ENCODE measurements around the gene MYCBP2.

Gene MYCBP2

DNA sequence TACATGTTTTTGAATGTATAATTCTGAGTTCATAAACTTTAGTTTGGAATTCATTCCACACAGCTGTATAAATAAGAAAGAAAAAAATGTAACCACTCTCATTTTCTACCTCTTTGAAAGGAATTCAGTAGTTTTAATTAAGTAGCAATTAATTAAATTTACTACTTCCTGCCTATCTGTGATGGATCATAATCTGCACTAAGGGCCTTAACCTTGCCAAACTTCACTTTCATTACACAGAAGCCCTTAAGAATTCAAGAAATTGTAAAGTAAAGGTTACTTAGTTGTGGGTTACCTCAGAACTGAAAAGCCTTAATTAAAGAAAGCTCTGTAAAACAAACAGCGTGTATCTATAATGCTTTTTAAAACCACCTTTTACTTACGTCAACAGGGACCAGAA, 188.1 kb downstream of the MYCBP2 start:
- no peak overlapping the region for H3K9ac ChIP-seq (ENCODE audit: low read depth in 1 of 2, low read length in 2 of 2)
- peaks cover 14 to 46% of the 10 kb centered on the region in 2 donors for H3K36me3 ChIP-seq (ENCODE audit: control insufficient read depth in 1 of 2, insufficient read depth in 2 of 2, low read length in 2 of 2)
- no peaks in the 10 kb centered on the region for H3K4me1 ChIP-seq (ENCODE audit: control insufficient read depth in 1 of 2, insufficient read depth in 2 of 2, low read length in 2 of 2)
- H3K27ac ChIP-seq (ENCODE audit: low read depth, low read length), result no peak overlapping the region
- no peaks in the 10 kb centered on the region for H3K9me3 ChIP-seq (ENCODE audit: control insufficient read depth in 1 of 2, low read length in 2 of 2)
- H3K4me3 ChIP-seq (ENCODE audit: low read depth in 1 of 2, low read length in 2 of 2), result no peak overlapping the region
- H3K27me3 ChIP-seq (ENCODE audit: control insufficient read depth in 1 of 2, insufficient read depth in 2 of 2, low read length in 2 of 2), result no peaks in the 10 kb centered on the region

DNA sequence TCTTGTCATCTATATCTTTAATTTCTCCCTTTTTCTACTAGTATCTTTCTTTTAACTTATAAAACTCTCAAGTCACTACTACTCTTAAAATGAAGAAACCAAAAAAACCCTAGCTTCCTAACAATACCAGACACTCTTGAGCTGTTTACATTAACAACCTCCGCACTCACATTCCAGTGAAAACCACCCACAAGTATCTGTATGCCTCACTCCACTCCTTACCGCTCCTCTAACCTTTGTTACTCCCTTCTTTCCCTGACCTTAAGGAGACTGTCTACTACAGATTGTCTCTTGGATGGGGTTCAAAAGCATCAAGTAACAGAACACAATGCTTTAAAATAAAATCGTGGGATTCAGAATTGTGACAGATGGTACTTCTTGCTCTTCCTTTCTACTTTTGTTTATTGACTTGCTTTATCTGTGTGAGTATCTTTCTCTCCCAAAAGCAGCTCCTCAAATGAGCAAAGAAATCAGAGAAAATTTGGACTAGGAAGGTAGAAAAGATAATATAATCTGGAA, 189.9 kb downstream of the MYCBP2 start:
- Histone ChIP-seq H3K36me3 (ENCODE audit: control insufficient read depth in 1 of 2, insufficient read depth in 2 of 2, low read length in 2 of 2) (peaks cover 14 to 44% of the 10 kb centered on the region in 2 donors), H3K9me3 (ENCODE audit: control insufficient read depth in 1 of 2, low read length in 2 of 2) (no peaks in the 10 kb centered on the region), H3K4me3 (ENCODE audit: low read depth in 1 of 2, low read length in 2 of 2) (no peak overlapping the region), H3K27me3 (ENCODE audit: control insufficient read depth in 1 of 2, insufficient read depth in 2 of 2, low read length in 2 of 2) (no peaks in the 10 kb centered on the region), H3K27ac (ENCODE audit: low read depth, low read length) (no peak overlapping the region), H3K4me1 (ENCODE audit: control insufficient read depth in 1 of 2, insufficient read depth in 2 of 2, low read length in 2 of 2) (no peaks in the 10 kb centered on the region), H3K9ac (ENCODE audit: low read depth in 1 of 2, low read length in 2 of 2) (no peak overlapping the region)

DNA sequence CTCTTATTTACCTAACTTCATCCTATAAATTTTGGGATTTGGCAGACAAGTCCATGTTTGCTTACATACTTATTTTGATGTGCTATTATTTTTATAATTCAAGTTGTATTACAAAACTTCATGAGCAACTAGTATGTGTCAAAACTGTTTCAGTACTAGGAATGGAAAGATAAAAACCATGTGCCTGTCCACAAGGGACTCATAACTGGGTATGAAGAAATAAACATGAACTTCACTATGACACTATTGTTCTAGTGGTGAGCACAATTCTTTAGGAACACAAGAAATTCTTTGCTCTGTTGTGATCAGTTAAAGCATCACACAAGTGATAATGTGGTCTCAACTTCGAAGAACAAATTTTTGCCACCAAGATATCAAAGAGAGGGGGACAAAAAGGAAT, 202.5 kb downstream of the MYCBP2 start:
- Histone ChIP-seq H3K9ac (ENCODE audit: low read depth in 1 of 2, low read length in 2 of 2) (no peak overlapping the region), H3K27ac (ENCODE audit: low read depth, low read length) (no peak overlapping the region), H3K36me3 (ENCODE audit: control insufficient read depth in 1 of 2, insufficient read depth in 2 of 2, low read length in 2 of 2) (peaks cover 10 to 15% of the 10 kb centered on the region in 2 donors), H3K27me3 (ENCODE audit: control insufficient read depth in 1 of 2, insufficient read depth in 2 of 2, low read length in 2 of 2) (no peaks in the 10 kb centered on the region), H3K4me3 (ENCODE audit: low read depth in 1 of 2, low read length in 2 of 2) (no peak overlapping the region), H3K4me1 (ENCODE audit: control insufficient read depth in 1 of 2, insufficient read depth in 2 of 2, low read length in 2 of 2) (no peaks in the 10 kb centered on the region), H3K9me3 (ENCODE audit: control insufficient read depth in 1 of 2, low read length in 2 of 2) (no peaks in the 10 kb centered on the region)

DNA sequence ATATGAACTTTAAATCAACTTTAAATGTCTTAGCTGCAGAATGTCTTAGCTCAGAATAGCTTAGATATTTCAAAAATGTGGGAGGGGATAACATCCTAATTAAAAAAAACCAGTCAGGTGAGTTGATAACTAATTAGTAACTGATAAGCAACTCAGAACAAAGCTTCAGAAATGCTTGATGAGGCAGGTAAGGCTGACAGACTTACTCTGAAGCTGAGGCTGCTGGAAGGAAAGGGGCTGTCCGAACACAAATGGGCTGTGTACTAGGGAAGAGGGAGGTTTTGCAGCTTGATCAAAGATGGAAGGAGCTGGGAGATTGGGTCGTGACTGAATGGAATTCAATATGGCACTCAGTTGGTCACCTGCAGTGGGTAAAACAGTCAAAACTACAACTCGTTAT, 208.8 kb downstream of the MYCBP2 start:
- H3K36me3 ChIP-seq (ENCODE audit: control insufficient read depth in 1 of 2, insufficient read depth in 2 of 2, low read length in 2 of 2), result peaks cover 7 to 11% of the 10 kb centered on the region in 2 donors
- no peaks in the 10 kb centered on the region for H3K9me3 ChIP-seq (ENCODE audit: control insufficient read depth in 1 of 2, low read length in 2 of 2)
- H3K9ac ChIP-seq (ENCODE audit: low read depth in 1 of 2, low read length in 2 of 2), result no peak overlapping the region
- H3K4me3 ChIP-seq (ENCODE audit: low read depth in 1 of 2, low read length in 2 of 2), result no peak overlapping the region
- H3K4me1 ChIP-seq (ENCODE audit: control insufficient read depth in 1 of 2, insufficient read depth in 2 of 2, low read length in 2 of 2), result no peaks in the 10 kb centered on the region
- no peak overlapping the region for H3K27ac ChIP-seq (ENCODE audit: low read depth, low read length)
- H3K27me3 ChIP-seq (ENCODE audit: control insufficient read depth in 1 of 2, insufficient read depth in 2 of 2, low read length in 2 of 2), result no peaks in the 10 kb centered on the region

DNA sequence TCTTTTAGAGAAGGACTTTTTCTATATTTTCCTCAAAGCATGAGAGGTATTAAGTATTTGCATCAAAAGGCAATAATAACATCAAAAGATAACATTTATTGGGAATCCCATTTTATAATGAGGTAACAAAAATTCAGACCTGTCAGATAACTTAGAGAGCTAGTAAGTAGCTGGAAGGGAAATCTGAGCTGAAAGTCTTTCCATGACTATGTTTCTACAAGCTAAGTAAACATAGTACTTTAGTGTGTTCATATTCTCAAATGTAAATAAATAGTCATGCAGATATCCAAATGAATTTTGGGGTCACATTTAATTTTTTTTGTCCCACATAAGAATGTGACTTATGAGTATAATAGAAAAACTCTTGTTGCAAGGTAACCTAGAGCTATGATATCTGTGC, 212.6 kb downstream of the MYCBP2 start:
- no peak overlapping the region for H3K9ac ChIP-seq (ENCODE audit: low read depth in 1 of 2, low read length in 2 of 2)
- peaks cover 0 to 10% of the 10 kb centered on the region in 2 donors for H3K9me3 ChIP-seq (ENCODE audit: control insufficient read depth in 1 of 2, low read length in 2 of 2)
- H3K4me1 ChIP-seq (ENCODE audit: control insufficient read depth in 1 of 2, insufficient read depth in 2 of 2, low read length in 2 of 2), result no peaks in the 10 kb centered on the region
- H3K27ac ChIP-seq (ENCODE audit: low read depth, low read length), result no peak overlapping the region
- peaks cover 8% of the 10 kb centered on the region in 2 donors for H3K36me3 ChIP-seq (ENCODE audit: control insufficient read depth in 1 of 2, insufficient read depth in 2 of 2, low read length in 2 of 2)
- H3K27me3 ChIP-seq (ENCODE audit: control insufficient read depth in 1 of 2, insufficient read depth in 2 of 2, low read length in 2 of 2), result no peaks in the 10 kb centered on the region
- H3K4me3 ChIP-seq (ENCODE audit: low read depth in 1 of 2, low read length in 2 of 2), result no peak overlapping the region

DNA sequence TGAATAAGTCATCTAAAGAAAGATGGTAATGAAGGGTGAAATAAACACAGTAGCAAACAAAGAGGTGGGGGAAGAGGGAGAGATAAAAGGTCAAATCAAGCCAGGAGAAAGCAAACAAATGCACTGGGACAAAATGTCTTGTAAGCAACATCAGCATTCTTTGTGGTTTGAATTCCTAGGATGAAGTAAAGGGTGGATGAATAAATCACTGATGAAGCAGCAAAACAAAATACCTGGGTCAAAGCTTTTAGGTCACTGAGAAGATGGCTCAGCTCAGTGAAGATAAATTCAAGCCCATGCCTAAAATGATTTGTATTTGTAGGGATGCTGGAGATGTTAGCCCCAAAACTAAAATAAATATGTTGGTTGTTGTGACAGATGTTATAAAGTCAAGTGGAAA, 213.4 kb downstream of the MYCBP2 start:
- H3K9ac ChIP-seq (ENCODE audit: low read depth in 1 of 2, low read length in 2 of 2), result no peak overlapping the region
- peaks cover 8% of the 10 kb centered on the region in 2 donors for H3K36me3 ChIP-seq (ENCODE audit: control insufficient read depth in 1 of 2, insufficient read depth in 2 of 2, low read length in 2 of 2)
- H3K4me1 ChIP-seq (ENCODE audit: control insufficient read depth in 1 of 2, insufficient read depth in 2 of 2, low read length in 2 of 2), result no peaks in the 10 kb centered on the region
- peaks cover 0 to 10% of the 10 kb centered on the region in 2 donors for H3K9me3 ChIP-seq (ENCODE audit: control insufficient read depth in 1 of 2, low read length in 2 of 2)
- H3K4me3 ChIP-seq (ENCODE audit: low read depth in 1 of 2, low read length in 2 of 2), result no peak overlapping the region
- no peaks in the 10 kb centered on the region for H3K27me3 ChIP-seq (ENCODE audit: control insufficient read depth in 1 of 2, insufficient read depth in 2 of 2, low read length in 2 of 2)
- H3K27ac ChIP-seq (ENCODE audit: low read depth, low read length), result no peak overlapping the region

DNA sequence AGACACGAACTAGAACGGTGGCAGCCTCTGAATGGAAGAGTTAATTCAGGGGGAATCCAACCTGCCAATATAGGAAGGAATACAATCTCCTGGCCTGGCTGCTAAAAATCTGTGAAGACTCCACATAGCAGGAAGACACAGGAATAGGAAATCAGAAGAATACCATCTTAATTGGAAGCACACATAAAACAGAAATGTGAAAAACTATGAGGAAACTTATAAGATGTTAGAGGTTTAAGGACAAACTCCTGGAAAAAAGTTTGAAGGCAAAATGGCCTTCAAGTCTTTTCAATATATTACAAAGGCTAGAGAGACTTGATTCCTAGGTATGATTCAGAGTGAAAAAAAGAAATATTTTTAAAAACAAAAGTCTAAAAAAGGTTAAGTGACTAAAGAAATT, 221.8 kb downstream of the MYCBP2 start:
- no peaks in the 10 kb centered on the region for H3K4me1 ChIP-seq (ENCODE audit: control insufficient read depth in 1 of 2, insufficient read depth in 2 of 2, low read length in 2 of 2)
- no peak overlapping the region for H3K27ac ChIP-seq (ENCODE audit: low read depth, low read length)
- H3K36me3 ChIP-seq (ENCODE audit: control insufficient read depth in 1 of 2, insufficient read depth in 2 of 2, low read length in 2 of 2), result peaks cover 0 to 3% of the 10 kb centered on the region in 2 donors
- H3K9ac ChIP-seq (ENCODE audit: low read depth in 1 of 2, low read length in 2 of 2), result no peak overlapping the region
- no peaks in the 10 kb centered on the region for H3K27me3 ChIP-seq (ENCODE audit: control insufficient read depth in 1 of 2, insufficient read depth in 2 of 2, low read length in 2 of 2)
- no peak overlapping the region for H3K4me3 ChIP-seq (ENCODE audit: low read depth in 1 of 2, low read length in 2 of 2)
- H3K9me3 ChIP-seq (ENCODE audit: control insufficient read depth in 1 of 2, low read length in 2 of 2), result no peaks in the 10 kb centered on the region

DNA sequence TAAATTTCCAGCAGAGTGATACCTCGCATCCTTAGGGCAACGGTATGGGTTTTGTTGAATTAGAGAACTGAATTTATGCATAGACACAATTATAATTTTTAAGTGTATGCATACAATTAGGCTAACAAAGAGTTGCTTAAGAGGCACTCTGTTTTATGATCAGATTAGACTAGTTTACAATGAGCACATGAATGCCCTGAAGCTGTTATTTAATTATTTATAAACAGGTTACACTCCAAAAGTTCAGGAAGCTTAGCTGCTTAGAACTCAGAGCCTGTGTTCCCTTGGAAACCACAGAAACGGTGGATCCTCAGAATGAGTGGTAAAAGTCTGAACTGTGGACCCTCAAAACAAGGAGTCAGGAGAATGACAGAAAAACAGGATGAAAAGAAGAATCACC, 227.5 kb downstream of the MYCBP2 start:
- Histone ChIP-seq H3K27me3 (ENCODE audit: control insufficient read depth in 1 of 2, insufficient read depth in 2 of 2, low read length in 2 of 2) (no peaks in the 10 kb centered on the region), H3K36me3 (ENCODE audit: control insufficient read depth in 1 of 2, insufficient read depth in 2 of 2, low read length in 2 of 2) (peaks cover 13 to 21% of the 10 kb centered on the region in 2 donors), H3K9ac (ENCODE audit: low read depth in 1 of 2, low read length in 2 of 2) (no peak overlapping the region), H3K4me1 (ENCODE audit: control insufficient read depth in 1 of 2, insufficient read depth in 2 of 2, low read length in 2 of 2) (no peaks in the 10 kb centered on the region), H3K9me3 (ENCODE audit: control insufficient read depth in 1 of 2, low read length in 2 of 2) (no peaks in the 10 kb centered on the region), H3K4me3 (ENCODE audit: low read depth in 1 of 2, low read length in 2 of 2) (no peak overlapping the region), H3K27ac (ENCODE audit: low read depth, low read length) (no peak overlapping the region)

DNA sequence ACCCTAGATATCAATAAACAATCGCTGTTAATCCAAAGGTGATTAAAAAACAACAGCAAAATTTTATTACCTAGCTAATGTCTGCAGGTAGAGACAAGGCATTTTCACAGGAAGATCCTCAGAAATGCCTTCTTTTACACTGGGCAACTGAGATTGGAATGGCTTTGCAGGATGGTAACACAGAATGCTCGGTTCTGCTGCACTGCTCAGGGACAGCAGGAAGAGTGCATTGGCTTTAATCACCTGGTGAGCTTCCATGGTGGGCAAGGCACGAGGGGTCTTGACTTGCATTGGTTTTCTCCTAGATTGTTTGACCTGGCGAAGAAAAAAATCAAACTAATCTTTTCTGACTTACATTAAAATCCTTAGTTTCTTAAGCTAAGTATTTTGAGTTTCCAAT, 231.6 kb downstream of the MYCBP2 start:
- H3K4me3 ChIP-seq (ENCODE audit: low read depth in 1 of 2, low read length in 2 of 2), result no peak overlapping the region
- no peak overlapping the region for H3K9ac ChIP-seq (ENCODE audit: low read depth in 1 of 2, low read length in 2 of 2)
- no peaks in the 10 kb centered on the region for H3K4me1 ChIP-seq (ENCODE audit: control insufficient read depth in 1 of 2, insufficient read depth in 2 of 2, low read length in 2 of 2)
- H3K27ac ChIP-seq (ENCODE audit: low read depth, low read length), result no peak overlapping the region
- no peaks in the 10 kb centered on the region for H3K27me3 ChIP-seq (ENCODE audit: control insufficient read depth in 1 of 2, insufficient read depth in 2 of 2, low read length in 2 of 2)
- peaks cover 10 to 32% of the 10 kb centered on the region in 2 donors for H3K36me3 ChIP-seq (ENCODE audit: control insufficient read depth in 1 of 2, insufficient read depth in 2 of 2, low read length in 2 of 2)
- no peaks in the 10 kb centered on the region for H3K9me3 ChIP-seq (ENCODE audit: control insufficient read depth in 1 of 2, low read length in 2 of 2)

DNA sequence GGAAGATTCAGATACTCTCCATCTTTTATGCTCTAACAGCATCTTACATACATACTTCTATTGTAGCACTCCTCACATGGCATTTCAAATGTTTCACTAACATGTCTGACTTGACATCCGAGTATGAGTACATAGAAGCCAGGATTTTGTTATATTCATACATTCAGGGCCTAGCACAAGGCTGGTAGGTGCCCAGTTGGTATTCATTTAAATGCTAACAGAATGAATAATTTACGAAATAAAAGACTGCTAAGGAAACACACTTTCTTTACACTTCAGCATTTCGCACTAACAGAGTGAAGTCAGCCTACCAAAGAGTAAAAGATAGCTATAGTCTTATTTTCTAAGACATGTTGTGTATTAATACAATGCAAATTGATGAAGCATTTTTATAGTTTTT, 232.1 kb downstream of the MYCBP2 start:
- H3K27me3 ChIP-seq (ENCODE audit: control insufficient read depth in 1 of 2, insufficient read depth in 2 of 2, low read length in 2 of 2), result no peaks in the 10 kb centered on the region
- no peaks in the 10 kb centered on the region for H3K9me3 ChIP-seq (ENCODE audit: control insufficient read depth in 1 of 2, low read length in 2 of 2)
- no peaks in the 10 kb centered on the region for H3K4me1 ChIP-seq (ENCODE audit: control insufficient read depth in 1 of 2, insufficient read depth in 2 of 2, low read length in 2 of 2)
- no peak overlapping the region for H3K4me3 ChIP-seq (ENCODE audit: low read depth in 1 of 2, low read length in 2 of 2)
- H3K27ac ChIP-seq (ENCODE audit: low read depth, low read length), result no peak overlapping the region
- H3K36me3 ChIP-seq (ENCODE audit: control insufficient read depth in 1 of 2, insufficient read depth in 2 of 2, low read length in 2 of 2), result peaks cover 10 to 32% of the 10 kb centered on the region in 2 donors
- H3K9ac ChIP-seq (ENCODE audit: low read depth in 1 of 2, low read length in 2 of 2), result no peak overlapping the region

DNA sequence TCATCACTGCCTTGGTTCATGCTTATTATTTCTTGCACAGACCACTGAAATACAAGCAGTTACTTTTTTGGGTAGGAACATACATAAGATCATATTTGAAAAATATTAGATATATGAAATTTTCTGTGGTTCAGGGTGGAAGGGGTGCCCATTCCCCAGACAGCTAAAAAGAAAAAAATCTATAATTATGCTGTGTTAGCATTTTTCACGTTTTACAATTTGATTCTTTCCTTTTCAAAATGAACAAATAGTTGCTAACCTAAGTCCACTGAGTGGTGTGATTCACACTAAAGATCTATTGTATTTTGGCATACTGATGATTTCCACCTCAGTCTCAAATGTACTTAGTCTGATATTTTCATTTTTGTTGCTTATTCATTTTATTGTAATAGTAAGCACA, 233.2 kb downstream of the MYCBP2 start:
- Histone ChIP-seq H3K4me1 (ENCODE audit: control insufficient read depth in 1 of 2, insufficient read depth in 2 of 2, low read length in 2 of 2) (no peaks in the 10 kb centered on the region), H3K9me3 (ENCODE audit: control insufficient read depth in 1 of 2, low read length in 2 of 2) (no peaks in the 10 kb centered on the region), H3K27me3 (ENCODE audit: control insufficient read depth in 1 of 2, insufficient read depth in 2 of 2, low read length in 2 of 2) (no peaks in the 10 kb centered on the region), H3K36me3 (ENCODE audit: control insufficient read depth in 1 of 2, insufficient read depth in 2 of 2, low read length in 2 of 2) (peaks cover 10 to 31% of the 10 kb centered on the region in 2 donors), H3K4me3 (ENCODE audit: low read depth in 1 of 2, low read length in 2 of 2) (no peak overlapping the region), H3K27ac (ENCODE audit: low read depth, low read length) (no peak overlapping the region), H3K9ac (ENCODE audit: low read depth in 1 of 2, low read length in 2 of 2) (no peak overlapping the region)
